GM19023 (cell line): ENCODE data around the gene SH3RF3.

Experiments used
- ATAC-seq: cut with Tn5 transposase; IDR thresholded peaks from one replicate; pipeline ENCODE4 v1.9.1; 2021; ENCODE audit warnings: mild to moderate bottlenecking, moderate library complexity; ENCODE audit not compliant: unreplicated experiment

The SH3RF3 gene

GRCh38 chr2:109459485-109459884, 330.5 kb downstream of the SH3RF3 start:
- ATAC-seq, result no peak

- no peak for ATAC-seq
Observed at GRCh38 chr2:109460553-109461324, 331.7 kb downstream of the SH3RF3 start.

DNA sequence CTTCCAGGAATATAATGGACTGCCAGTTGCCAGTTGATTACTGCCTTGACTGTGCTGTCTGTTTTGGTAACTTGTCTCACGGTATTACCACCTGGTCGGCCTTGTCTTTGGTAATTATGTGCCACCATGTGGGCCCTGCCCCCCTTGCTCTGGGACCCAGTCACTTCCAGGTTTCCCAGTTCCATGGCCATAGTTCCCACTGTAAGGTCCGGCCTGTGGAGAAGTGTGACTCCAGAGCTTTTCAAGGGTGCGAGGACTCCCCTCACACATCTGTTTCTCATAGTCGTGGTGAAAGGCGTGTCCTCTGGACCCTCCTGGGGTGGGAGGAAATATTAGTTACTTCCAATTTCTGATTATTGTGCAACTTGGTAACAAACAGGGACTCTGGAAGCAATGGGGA, 334.2 kb downstream of the SH3RF3 start:
- ATAC-seq, result no peak

GRCh38 chr2:109463891-109464290, 334.9 kb downstream of the SH3RF3 start:
- no peak for ATAC-seq

GRCh38 chr2:109466674-109467575, 337.9 kb downstream of the SH3RF3 start:
- no peak for ATAC-seq

- no peak for ATAC-seq
Observed at GRCh38 chr2:109467701-109468100, 338.7 kb downstream of the SH3RF3 start.

GRCh38 chr2:109468893-109469292, 339.9 kb downstream of the SH3RF3 start:
- ATAC-seq, result no peak

DNA sequence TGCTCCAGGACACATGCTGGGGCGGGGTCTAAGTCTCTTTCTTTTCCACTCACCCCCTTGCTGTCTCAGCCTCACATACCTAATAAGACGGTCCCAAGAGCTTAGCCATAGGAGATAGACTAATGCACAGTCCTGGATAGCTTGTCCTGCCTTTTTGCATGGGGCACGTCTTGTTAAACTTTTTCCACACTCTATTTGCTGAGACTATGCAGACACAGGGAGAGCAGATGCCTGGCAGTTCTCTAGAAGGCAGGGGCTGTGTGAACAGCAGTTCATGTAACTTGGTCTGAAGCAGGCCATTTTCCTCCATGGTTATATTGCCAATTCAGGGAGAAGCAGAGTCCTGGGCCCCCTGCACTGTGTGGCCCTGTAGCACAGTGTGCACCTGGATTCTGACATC, 342.7 kb downstream of the SH3RF3 start:
- no peak for ATAC-seq

GRCh38 chr2:109472331-109472959, 343.4 kb downstream of the SH3RF3 start:
- no peak for ATAC-seq

- no peak for ATAC-seq
Observed at GRCh38 chr2:109472974-109473373, 344.0 kb downstream of the SH3RF3 start.

DNA sequence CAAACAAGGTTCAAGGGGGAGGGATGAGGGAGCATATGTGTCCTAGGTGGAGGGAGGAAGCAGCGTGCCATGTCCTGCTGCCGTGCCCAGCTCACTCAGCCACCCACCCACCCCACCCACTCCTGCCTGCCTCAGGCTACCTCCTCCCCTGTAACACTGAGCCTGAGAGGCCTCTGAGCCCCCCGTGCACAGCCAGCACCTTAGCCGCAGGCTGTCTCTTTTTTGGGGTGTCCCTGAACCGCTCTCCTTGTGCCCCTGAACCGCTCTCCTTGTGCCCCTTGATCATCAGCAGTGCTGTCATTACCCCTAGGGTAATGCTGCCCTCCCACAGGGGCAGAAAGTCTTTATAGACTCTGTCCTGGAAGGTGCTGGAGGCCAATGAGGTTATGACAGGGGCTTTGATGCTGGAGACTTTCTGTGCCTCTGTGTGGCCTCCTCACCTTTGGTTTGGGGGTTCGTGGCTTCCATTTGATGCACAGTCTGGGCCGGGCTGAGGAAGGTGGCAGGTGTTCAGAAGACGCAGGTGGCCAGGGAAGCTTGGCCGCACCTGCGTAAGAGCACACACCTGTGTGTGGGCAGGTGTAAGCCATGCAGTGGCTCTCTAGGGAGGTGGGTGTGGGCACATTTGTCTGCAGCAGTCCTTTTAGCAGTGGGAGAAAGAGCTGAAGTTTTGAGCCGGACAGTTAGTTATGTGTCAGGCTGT, 344.8 kb downstream of the SH3RF3 start:
- no peak for ATAC-seq

DNA sequence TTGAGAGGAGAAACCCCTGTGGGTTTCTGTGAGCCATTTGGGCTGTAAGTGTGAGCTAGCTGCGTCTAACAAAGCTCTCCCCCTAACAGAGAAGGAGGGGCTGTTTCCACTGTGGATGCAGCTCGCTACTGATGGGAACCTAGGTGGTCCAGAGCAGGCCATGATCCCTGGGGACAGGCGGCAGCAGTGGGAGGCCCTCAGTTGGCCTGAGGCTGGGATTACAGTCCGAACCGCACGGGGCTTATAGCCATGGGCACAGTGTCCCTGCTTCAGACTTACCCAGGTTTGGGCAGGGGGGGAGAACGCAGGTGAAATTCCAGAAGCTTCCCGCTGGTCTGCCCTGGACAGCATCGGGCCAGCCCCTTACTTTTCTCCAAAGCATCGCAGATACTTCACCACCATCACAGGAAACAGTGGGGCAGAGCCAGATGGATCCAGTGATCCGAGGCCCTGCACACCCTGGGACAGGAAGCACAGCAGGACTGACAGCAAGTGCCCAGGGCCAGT, 345.4 kb downstream of the SH3RF3 start:
- no peak for ATAC-seq

DNA sequence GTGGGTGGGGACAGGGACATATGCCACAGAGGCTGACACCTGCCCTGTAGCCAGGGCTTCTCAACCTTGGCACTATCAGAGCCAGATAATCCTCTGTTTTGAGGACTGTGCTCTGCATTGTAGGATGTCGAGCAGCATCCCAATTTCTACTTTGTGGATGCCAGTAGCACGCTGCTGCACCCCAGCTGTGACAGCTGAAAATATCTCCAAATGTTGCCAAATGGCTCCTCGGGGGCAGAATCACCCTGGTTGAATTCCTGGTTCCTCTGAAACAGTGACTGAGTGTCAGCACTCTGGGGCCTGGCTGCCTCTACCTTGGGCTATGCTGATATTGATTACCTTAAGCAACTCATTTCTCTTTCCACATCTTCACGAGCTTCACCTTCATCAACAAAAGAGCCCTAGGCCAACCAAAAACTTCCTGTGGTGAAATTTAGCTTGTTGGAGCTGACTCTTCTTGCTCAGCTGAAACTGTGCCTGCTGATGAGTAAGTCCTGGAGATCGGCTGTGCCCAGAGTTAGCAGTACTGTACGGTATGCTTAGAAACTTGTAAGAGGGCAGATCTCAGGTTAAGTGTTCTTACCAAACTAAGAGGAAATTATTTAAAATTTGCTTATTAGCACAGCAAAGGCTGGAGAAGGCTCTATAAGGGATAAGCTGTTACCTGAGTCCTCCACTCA, 346.7 kb downstream of the SH3RF3 start:
- ATAC-seq, result no peak

GRCh38 chr2:109476641-109477441, 347.8 kb downstream of the SH3RF3 start:
- no peak for ATAC-seq

- ATAC-seq, result no peak
Observed at GRCh38 chr2:109478906-109479493, 350.0 kb downstream of the SH3RF3 start.

DNA sequence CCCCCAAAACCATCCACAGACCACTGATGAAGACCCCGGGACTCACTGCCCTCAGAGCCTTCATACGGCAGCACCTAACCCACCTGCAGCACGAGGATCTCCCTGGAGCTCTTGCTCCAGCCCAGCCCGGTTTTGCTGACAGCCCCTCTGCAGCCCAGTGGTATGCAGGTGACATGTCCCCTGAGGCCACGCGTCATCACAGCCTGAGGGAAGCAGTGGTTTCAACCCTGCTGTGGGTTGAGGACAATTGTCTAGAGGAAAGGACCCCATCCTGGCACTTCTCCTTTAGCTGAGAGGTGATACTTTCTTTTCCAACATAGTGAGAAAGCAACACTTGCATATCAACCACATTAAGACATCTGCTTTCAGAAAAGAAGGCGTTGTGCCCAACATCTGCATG, 350.8 kb downstream of the SH3RF3 start:
- no peak for ATAC-seq

DNA sequence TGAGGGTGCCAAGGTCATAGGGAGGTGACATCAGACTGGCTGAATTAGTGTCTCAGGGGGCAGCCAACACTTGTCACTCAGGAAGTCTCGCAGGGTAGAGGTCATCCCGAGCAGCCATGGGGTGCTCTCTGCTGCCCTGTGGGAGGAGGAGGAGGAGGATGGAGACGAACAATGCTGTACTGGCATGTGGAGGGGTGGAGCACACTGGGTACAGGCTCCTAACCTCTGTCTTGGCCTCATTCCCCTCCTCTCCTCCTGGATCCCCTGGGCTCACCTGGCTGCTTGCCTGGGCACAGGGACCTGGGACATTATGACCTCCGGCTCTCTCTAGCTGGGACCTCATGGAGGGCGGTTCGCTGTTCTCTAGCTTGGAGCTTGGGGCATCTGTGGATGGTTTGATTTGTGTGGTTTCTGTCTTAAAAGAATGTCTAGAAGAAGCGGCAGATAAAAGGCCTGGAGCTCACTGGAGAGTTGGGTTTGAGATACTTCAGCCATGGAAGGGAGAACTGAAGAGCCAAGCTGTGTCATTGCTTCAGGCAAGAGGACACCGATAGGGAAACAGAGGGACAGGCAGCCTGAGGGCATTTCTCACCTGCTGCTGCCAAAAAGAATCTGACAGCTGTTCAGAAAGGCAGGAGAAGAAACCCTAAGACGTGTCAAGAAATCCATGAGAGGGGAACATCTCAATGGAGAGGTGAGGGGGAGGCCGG, 351.6 kb downstream of the SH3RF3 start:
- no peak for ATAC-seq

DNA sequence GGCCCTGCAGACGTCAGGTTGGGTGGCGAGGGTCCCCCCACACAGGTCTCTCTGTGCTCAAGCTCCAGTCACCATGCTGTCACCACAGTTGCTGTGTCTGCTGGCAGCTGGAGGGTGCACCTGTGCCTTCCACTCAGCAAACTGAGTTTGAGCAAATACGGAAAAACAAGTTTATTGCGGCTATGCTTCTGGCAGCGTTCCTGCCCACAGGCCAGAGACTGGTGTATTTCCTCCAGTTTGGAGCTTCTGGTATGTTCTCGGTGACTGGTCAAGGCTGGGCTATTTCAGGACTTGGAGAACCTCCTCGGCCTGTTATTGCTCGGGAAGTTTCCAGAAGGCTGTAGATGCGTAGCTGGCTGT, 352.2 kb downstream of the SH3RF3 start:
- no peak for ATAC-seq
